ENCODE results near the gene PRRT1. TPM values are rescaled to one million over a fixed set of nuclear protein-coding genes. Genes with fewer than 3 reads are reported as not detected.
A peak's percentile ranks its signal among the peaks of the same experiment; 100 is the strongest.

The PRRT1 gene
- total RNA-seq, 1 donor from 2014 or later, result 2.1 TPM

GRCh38 chr6:32178547-32179440, 27.1 kb upstream of the PRRT1 start:
- no peak for TF ChIP-seq CTCF (IDR thresholded peaks at IDR 0.05; ENCODE audit: unreplicated experiment)
- Mint-ChIP-seq H3K36me3 (ENCODE audit: low read depth, unreplicated experiment) (peaks cover 7% of the 10 kb centered on the region), H3K27ac (ENCODE audit: unreplicated experiment) (peak overlapping the region; percentile 95), H3K27me3 (ENCODE audit: unreplicated experiment) (peaks cover 12% of the 10 kb centered on the region), H3K4me3 (ENCODE audit: unreplicated experiment) (peak overlapping the region; percentile 98), H3K9me3 (ENCODE audit: unreplicated experiment) (no peaks in the 10 kb centered on the region), H3K4me1 (ENCODE audit: unreplicated experiment) (peaks cover 61% of the 10 kb centered on the region)
- DNase-seq (ENCODE audit: low spot score), result no peak

GRCh38 chr6:32177788-32178546, 26.2 kb upstream of the PRRT1 start, which contains the start of gene RNF5:
Gene RNF5, plus strand, starts transcription at chr6:32178405. Its CDS starts 107 bp downstream, at chr6:32178512.
- Mint-ChIP-seq H3K4me1 (ENCODE audit: unreplicated experiment) (peaks cover 68% of the 10 kb centered on the region), H3K27me3 (ENCODE audit: unreplicated experiment) (peaks cover 12% of the 10 kb centered on the region)

GRCh38 chr6:32177183-32177787, 25.5 kb upstream of the PRRT1 start:
- peak overlapping the region; percentile 98 for H3K4me3 Mint-ChIP-seq (ENCODE audit: unreplicated experiment)
- H3K27me3 Mint-ChIP-seq (ENCODE audit: unreplicated experiment), result peaks cover 12% of the 10 kb centered on the region
- H3K9me3 Mint-ChIP-seq (ENCODE audit: unreplicated experiment), result no peaks in the 10 kb centered on the region
- no peak for TF ChIP-seq CTCF (IDR thresholded peaks at IDR 0.05; ENCODE audit: unreplicated experiment)
- peaks cover 7% of the 10 kb centered on the region for H3K36me3 Mint-ChIP-seq (ENCODE audit: low read depth, unreplicated experiment)
- H3K27ac Mint-ChIP-seq (ENCODE audit: unreplicated experiment), result peak overlapping the region; percentile 95
- peaks cover 72% of the 10 kb centered on the region for H3K4me1 Mint-ChIP-seq (ENCODE audit: unreplicated experiment)
- DNase-seq (ENCODE audit: low spot score), result no peak

More at GRCh38 chr6:32177788-32178546, 26.2 kb upstream of the PRRT1 start, which contains the start of gene RNF5:
- TF ChIP-seq CTCF (IDR thresholded peaks at IDR 0.05; ENCODE audit: unreplicated experiment), result no peak
- Mint-ChIP-seq H3K9me3 (ENCODE audit: unreplicated experiment) (no peaks in the 10 kb centered on the region), H3K27ac (ENCODE audit: unreplicated experiment) (peak within 1 kb of the TSS; percentile 95), H3K36me3 (ENCODE audit: low read depth, unreplicated experiment) (peaks cover 7% of the 10 kb centered on the region), H3K4me3 (ENCODE audit: unreplicated experiment) (peak within 1 kb of the TSS; percentile 98)
- peak; percentile 82 for DNase-seq (ENCODE audit: low spot score)

GRCh38 chr6:32176476-32177182, 24.9 kb upstream of the PRRT1 start:
- DNase-seq (ENCODE audit: low spot score), result no peak
- peaks cover 7% of the 10 kb centered on the region for H3K36me3 Mint-ChIP-seq (ENCODE audit: low read depth, unreplicated experiment)
- peaks cover 72% of the 10 kb centered on the region for H3K4me1 Mint-ChIP-seq (ENCODE audit: unreplicated experiment)
- peaks cover 12% of the 10 kb centered on the region for H3K27me3 Mint-ChIP-seq (ENCODE audit: unreplicated experiment)
- TF ChIP-seq CTCF (IDR thresholded peaks at IDR 0.05; ENCODE audit: unreplicated experiment), result no peak
- peak overlapping the region; percentile 95 for H3K27ac Mint-ChIP-seq (ENCODE audit: unreplicated experiment)
- peak overlapping the region; percentile 98 for H3K4me3 Mint-ChIP-seq (ENCODE audit: unreplicated experiment)
- no peaks in the 10 kb centered on the region for H3K9me3 Mint-ChIP-seq (ENCODE audit: unreplicated experiment)

Data from endothelial cell (in vitro differentiated cells).